Panc1 (cell line): Measurements from ENCODE around the gene FGFRL1. TPM values are rescaled to one million over a fixed set of nuclear protein-coding genes. Genes with fewer than 3 reads are reported as not detected.

Source experiments
- ATAC-seq: fragments of 200-7000 bp; cut with Tn5 transposase; 2 replicates; pipeline ENCODE4 v1.9.1; 2020; ENCODE audit warnings: mild to moderate bottlenecking, moderate library complexity
- BruUV-seq: library from RNA; stranded (reverse); fragments of 400-500 nt; replicated peaks from 2 replicates; lab custom pipeline; 2021; lab: Mats Ljungman, UMichigan
- CTCF ChIA-PET: fragments of 300-600 bp; sonication (Branson Sonifier 250); formaldehyde crosslinking; loops from one replicate; lab custom pipeline; 2022; ENCODE audit warnings: antibody characterized with exemption; lab: Charles Lee
- POLR2A ChIA-PET: fragments of 300-600 bp; sonication (Branson Sonifier 250); formaldehyde crosslinking; loops from one replicate; lab custom pipeline; 2022; ENCODE audit warnings: antibody characterized with exemption; lab: Charles Lee
- DNase-seq: peaks from one replicate; pipeline ENCODE4 v3.0.0-alpha.2; 2010; ENCODE audit warnings: low read depth, low spot score
- H3K27ac ChIP-seq: 2 replicates; pipeline ENCODE4 v1.5.1; 2011; ENCODE audit warnings: mild to moderate bottlenecking, low read length, inconsistent platforms
- H3K27me3 ChIP-seq: fragments of 200-500 bp; sonication (Bioruptor generic); 2 replicates; pipeline ENCODE4 v1.6.0; 2014; ENCODE audit warnings: low read length, inconsistent platforms; ENCODE audit not compliant: control insufficient read depth, insufficient read depth
- H3K36me3 ChIP-seq: fragments of 200-500 bp; sonication (Bioruptor generic); 2 replicates; pipeline ENCODE4 v1.5.1; 2014; ENCODE audit warnings: inconsistent platforms, mild to moderate bottlenecking, low read length, moderate library complexity; ENCODE audit not compliant: control insufficient read depth, insufficient read depth
- H3K4me1 ChIP-seq: 2 replicates; pipeline ENCODE4 v1.5.1; 2011; ENCODE audit warnings: inconsistent platforms, mild to moderate bottlenecking, low read length, moderate library complexity; ENCODE audit not compliant: control insufficient read depth, insufficient read depth
- H3K4me3 ChIP-seq, 2 experiments: 2 replicates each; pipeline ENCODE4 v1.5.1; 2011 to 2012; ENCODE audit warnings: low read depth in 2 of 2, low read length in 2 of 2, mild to moderate bottlenecking in 2 of 2, inconsistent platforms in 1 of 2, moderate library complexity in 1 of 2
- H3K9me3 ChIP-seq: fragments of 200-500 bp; sonication (Bioruptor generic); 2 replicates; pipeline ENCODE4 v1.5.1; 2014; ENCODE audit warnings: low read depth, mild to moderate bottlenecking, inconsistent platforms, low read length, moderate library complexity; ENCODE audit not compliant: control insufficient read depth, insufficient read depth
- POLR2AphosphoS5 ChIP-seq: IDR thresholded peaks from 2 replicates; pipeline ENCODE4 v1.6.1; 2012; ENCODE audit warnings: mild to moderate bottlenecking, low read depth, low read length, moderate library complexity
- SIN3A ChIP-seq: IDR thresholded peaks from 2 replicates; pipeline ENCODE4 v1.6.1; 2012; ENCODE audit warnings: low read depth, mild to moderate bottlenecking, low read length, moderate library complexity, borderline replicate concordance; ENCODE audit not compliant: insufficient read depth
- TCF7L2 ChIP-seq: IDR thresholded peaks from 2 replicates; pipeline ENCODE4 v1.6.1; 2011; ENCODE audit warnings: mild to moderate bottlenecking, low read depth, low read length, inconsistent platforms
- in situ Hi-C: cut with HindIII; loops from 2 replicates; pipeline ENCODE4 v1.10.0; 2016; ENCODE audit warnings: low sequenced_read_pairs, low pct_unique_long_range_greater_than_20kb
- intact Hi-C: fragments of 100-400 bp; cut with micrococcal nuclease; formaldehyde crosslinking; loops from one replicate; pipeline ENCODE4 v1.10.0; 2022; ENCODE audit not compliant: unreplicated experiment
- total RNA-seq: library from RNA; stranded (reverse); gene quantifications from one replicate; pipeline ENCODE4 v1.2.1, GENCODE V29; 2021; ENCODE audit not compliant: unreplicated experiment
- TF ChIP-seq, protein P1 (sequence below), 2 experiments: IDR thresholded peaks; 2 replicates each; pipeline ENCODE4 v1.6.1; 2011 to 2012; ENCODE audit warnings: low read depth in 2 of 2, control low read depth in 1 of 2, low read length in 1 of 2, mild to moderate bottlenecking in 1 of 2, moderate library complexity in 1 of 2; ENCODE audit not compliant: insufficient read depth in 1 of 2
- TF ChIP-seq, protein P2 (sequence below): fragments of 450-650 bp; IDR thresholded peaks from 2 replicates; pipeline ENCODE4 v1.5.1; 2017; ENCODE audit warnings: mild to moderate bottlenecking

FGFRL1 gene
- total RNA-seq, 1 experiment from 2014 or later: 43.1 TPM

DNA sequence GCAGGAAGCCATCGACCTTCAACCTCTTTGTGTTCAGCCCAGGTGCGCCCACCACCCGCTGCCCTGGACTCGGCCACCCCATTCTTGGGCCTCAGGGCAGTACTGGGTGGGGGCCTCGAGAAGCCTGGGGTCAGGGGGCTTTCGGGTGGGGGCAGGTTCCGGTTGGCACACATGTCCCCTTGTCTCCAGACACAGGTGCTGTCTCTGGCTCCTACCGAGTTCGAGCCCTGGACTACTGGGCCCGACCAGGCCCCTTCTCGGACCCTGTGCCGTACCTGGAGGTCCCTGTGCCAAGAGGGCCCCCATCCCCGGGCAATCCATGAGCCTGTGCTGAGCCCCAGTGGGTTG lies 7.4 kb upstream of the FGFRL1 start:
- no peak for DNase-seq
- Histone ChIP-seq H3K27ac (no peak overlapping the region), H3K9me3 (no peaks in the 10 kb centered on the region), H3K4me3 (no peak overlapping the region), H3K4me1 (no peaks in the 10 kb centered on the region; the same call in 1 of the 2 replicates), H3K27me3 (no peaks in the 10 kb centered on the region), H3K36me3 (no peaks in the 10 kb centered on the region)
- in situ Hi-C loops (no loop called here), intact Hi-C loops (no loop called here)
- no peak for ATAC-seq
- BruUV-seq: no TSS peak
- POLR2A ChIA-PET: no interaction called here
- CTCF ChIA-PET: no interaction called here
- no peak for TF ChIP-seq TCF7L2

DNA sequence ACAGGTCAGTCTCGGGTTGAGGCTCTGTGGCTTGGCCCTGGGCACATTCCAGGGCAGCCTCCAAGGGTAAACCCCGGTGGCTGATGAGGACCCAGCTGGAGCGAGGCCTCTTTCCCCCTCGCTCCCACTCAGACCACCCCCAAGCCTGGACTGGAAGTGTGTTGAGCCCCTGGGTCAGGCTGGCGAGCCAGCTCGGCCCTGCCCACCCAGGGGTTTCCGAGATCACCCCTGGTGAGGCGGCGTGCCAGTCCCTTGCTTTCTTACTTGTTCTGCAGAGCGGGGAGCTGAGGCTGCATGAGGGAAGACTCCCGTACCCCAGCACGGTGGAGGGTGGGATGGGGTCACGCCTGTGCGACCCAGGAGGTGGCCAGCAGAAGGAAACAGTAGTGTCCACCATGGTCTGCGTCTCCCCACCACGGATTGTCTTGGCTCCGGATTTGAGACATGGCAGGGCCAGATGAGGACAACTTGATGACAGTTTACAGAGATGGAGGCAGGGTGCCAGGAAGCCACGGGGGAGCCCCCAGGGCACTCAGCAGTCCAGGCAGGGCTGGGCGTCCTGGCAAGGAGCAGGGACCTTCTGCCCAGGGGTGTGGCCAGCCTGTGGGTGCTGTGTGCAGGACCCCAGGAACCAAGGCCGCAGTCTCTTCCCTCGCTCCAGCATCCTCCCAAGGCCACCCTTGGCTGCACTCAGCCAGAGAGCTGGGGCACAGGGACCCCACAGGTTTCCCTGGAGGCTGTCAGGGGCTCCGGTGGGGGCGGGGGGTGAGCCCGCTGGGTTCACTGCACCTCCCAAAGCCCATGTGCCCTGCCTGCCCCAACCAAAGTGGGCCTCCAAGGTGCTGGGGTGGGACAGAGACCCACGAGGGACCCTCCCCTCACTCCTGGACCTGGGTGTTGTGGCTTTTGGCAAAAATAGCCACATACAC lies 6.6 kb upstream of the FGFRL1 start:
- DNase-seq (no peak), ATAC-seq (no peak)
- no peak for TF ChIP-seq SIN3A
- no peak for TF ChIP-seq TCF7L2
- TF ChIP-seq, protein P1, sequence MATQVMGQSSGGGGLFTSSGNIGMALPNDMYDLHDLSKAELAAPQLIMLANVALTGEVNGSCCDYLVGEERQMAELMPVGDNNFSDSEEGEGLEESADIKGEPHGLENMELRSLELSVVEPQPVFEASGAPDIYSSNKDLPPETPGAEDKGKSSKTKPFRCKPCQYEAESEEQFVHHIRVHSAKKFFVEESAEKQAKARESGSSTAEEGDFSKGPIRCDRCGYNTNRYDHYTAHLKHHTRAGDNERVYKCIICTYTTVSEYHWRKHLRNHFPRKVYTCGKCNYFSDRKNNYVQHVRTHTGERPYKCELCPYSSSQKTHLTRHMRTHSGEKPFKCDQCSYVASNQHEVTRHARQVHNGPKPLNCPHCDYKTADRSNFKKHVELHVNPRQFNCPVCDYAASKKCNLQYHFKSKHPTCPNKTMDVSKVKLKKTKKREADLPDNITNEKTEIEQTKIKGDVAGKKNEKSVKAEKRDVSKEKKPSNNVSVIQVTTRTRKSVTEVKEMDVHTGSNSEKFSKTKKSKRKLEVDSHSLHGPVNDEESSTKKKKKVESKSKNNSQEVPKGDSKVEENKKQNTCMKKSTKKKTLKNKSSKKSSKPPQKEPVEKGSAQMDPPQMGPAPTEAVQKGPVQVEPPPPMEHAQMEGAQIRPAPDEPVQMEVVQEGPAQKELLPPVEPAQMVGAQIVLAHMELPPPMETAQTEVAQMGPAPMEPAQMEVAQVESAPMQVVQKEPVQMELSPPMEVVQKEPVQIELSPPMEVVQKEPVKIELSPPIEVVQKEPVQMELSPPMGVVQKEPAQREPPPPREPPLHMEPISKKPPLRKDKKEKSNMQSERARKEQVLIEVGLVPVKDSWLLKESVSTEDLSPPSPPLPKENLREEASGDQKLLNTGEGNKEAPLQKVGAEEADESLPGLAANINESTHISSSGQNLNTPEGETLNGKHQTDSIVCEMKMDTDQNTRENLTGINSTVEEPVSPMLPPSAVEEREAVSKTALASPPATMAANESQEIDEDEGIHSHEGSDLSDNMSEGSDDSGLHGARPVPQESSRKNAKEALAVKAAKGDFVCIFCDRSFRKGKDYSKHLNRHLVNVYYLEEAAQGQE (IDR thresholded peaks at IDR 0.05; ENCODE audit: insufficient read depth in 1 of 2, low read depth in 2 of 2, low read length in 1 of 2): no peak
- TF ChIP-seq, protein P2, sequence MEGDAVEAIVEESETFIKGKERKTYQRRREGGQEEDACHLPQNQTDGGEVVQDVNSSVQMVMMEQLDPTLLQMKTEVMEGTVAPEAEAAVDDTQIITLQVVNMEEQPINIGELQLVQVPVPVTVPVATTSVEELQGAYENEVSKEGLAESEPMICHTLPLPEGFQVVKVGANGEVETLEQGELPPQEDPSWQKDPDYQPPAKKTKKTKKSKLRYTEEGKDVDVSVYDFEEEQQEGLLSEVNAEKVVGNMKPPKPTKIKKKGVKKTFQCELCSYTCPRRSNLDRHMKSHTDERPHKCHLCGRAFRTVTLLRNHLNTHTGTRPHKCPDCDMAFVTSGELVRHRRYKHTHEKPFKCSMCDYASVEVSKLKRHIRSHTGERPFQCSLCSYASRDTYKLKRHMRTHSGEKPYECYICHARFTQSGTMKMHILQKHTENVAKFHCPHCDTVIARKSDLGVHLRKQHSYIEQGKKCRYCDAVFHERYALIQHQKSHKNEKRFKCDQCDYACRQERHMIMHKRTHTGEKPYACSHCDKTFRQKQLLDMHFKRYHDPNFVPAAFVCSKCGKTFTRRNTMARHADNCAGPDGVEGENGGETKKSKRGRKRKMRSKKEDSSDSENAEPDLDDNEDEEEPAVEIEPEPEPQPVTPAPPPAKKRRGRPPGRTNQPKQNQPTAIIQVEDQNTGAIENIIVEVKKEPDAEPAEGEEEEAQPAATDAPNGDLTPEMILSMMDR: no peak
- Histone ChIP-seq H3K27ac (no peak overlapping the region), H3K9me3 (no peaks in the 10 kb centered on the region), H3K36me3 (no peaks in the 10 kb centered on the region), H3K27me3 (no peaks in the 10 kb centered on the region), H3K4me3 (no peak overlapping the region), H3K4me1 (no peaks in the 10 kb centered on the region; the same call in 1 of the 2 replicates)
- CTCF ChIA-PET: no interaction called here
- no TSS peak for BruUV-seq
- POLR2A ChIA-PET: no interaction called here
- in situ Hi-C loops (no loop called here), intact Hi-C loops (no loop called here)

DNA sequence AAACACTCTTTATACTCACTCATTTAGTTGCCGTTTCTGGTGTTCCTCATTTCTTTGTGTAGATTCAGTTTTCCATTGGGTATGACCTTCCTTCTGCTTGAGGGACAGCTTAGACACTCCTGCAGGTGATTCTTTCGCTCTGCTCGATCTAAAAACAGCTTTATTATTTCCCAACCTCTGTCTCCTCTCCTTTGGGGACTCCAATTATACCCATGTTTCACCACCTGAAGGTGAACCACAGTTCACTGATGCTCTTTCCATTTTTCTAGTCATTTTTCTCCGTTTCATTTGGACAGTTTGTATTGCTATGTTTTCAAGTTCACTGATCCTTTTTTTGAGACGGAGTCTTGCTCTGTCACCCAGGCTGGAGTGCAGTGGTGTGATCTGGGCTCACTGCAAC lies 4.6 kb upstream of the FGFRL1 start:
- ChIA-PET CTCF (no interaction called here), POLR2A (no interaction called here)
- intact Hi-C loops (no loop called here), in situ Hi-C loops (no loop called here)
- H3K27me3 ChIP-seq: no peaks in the 10 kb centered on the region
- no TSS peak for BruUV-seq
- no peak overlapping the region for H3K27ac ChIP-seq
- ATAC-seq: no peak
- H3K36me3 ChIP-seq: no peaks in the 10 kb centered on the region
- no peak for DNase-seq
- H3K9me3 ChIP-seq: no peaks in the 10 kb centered on the region
- H3K4me1 ChIP-seq: no peaks in the 10 kb centered on the region; the same call in 1 of the 2 replicates
- TF ChIP-seq, protein P1 (IDR thresholded peaks at IDR 0.05; ENCODE audit: insufficient read depth in 1 of 2, low read depth in 2 of 2, low read length in 1 of 2): no peak
- TF ChIP-seq, protein P2: no peak
- TF ChIP-seq SIN3A (no peak), POLR2AphosphoS5 (no peak), TCF7L2 (no peak)
- H3K4me3 ChIP-seq: no peak overlapping the region
